HPDE6-E6E7 (cell line): Measurements from ENCODE around the gene VCX2.
"Not testable (repeated sequence)": the region's sequence is repeated elsewhere in the genome, so short reads cannot be mapped to it uniquely, and the experiment has no call there.

ENCODE experiments used
- DNase-seq: peaks from one replicate; pipeline ENCODE4 v3.0.0; 2011; ENCODE audit warnings: missing footprints; ENCODE audit errors: extremely low spot score

VCX2 gene

DNA sequence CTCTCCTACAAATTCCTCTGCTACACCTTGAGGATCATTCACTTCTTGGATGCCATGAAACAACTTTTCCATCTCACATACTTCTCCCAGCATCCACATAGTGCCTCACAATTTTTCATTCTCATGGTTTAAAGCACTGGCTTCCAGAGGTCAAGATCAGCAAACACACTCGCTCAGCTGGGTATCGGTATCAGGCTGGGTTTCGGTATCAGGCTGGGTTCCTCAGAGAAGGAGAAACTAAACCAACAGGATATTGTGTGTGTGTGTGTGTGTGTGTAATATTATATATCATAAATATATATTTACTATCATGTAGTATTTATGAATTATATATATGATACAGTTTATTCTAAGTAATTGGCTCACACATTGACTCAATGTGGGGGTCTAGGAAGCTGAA, at the start of gene VCX2:
TSS of gene VCX2 (minus strand) at position 99 of the 400 bp plus-strand sequence. CDS start 624 bp downstream, outside the sequence.
- DNase-seq, result not testable (repeated sequence)

- DNase-seq, result no peak
Measured at GRCh38 chrX:8204943-8205342, 33.9 kb upstream of the VCX2 start.

GRCh38 chrX:8204169-8204935, 33.3 kb upstream of the VCX2 start:
- no peak for DNase-seq

DNA sequence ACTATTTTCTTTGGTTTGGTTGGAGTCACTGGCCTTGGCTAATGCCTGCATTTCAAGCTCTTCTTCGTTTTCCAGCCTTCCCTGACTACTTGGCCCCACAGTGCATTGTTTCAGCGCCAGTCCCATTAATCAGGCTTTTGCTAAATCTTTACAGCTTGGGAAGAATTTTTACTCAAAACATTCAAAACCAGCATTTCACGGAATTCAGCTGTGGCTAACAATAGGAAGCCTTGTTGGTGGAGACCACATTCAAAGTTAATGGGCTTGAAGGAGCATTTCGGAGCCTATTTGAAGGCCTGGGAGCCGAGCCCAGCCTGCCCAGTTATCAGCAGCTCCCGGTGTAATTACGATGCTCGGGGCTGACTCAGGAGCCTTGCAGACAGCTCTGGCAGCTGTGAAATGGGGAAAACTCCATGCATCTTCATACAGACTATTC, 30.8 kb upstream of the VCX2 start:
- DNase-seq, result no peak

DNA sequence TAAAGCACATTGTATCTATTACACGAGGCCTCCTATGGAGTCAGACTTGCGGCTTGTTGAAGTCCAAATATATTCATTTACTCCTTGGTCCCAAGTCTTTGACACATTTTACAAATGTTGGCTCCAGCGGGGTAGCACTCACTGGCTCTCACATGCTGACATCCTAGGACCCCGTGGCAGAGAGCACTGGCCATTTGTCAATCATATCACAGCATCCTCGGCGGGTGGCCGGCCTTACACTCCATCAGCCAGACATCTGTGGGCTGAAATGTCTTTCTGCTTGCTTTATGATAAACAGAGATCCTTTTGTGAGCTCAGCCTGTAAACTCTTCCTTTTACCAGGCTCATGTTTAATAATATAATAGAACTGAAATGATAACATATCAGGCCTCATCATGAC, 25.7 kb upstream of the VCX2 start:
- DNase-seq, result no peak

DNA sequence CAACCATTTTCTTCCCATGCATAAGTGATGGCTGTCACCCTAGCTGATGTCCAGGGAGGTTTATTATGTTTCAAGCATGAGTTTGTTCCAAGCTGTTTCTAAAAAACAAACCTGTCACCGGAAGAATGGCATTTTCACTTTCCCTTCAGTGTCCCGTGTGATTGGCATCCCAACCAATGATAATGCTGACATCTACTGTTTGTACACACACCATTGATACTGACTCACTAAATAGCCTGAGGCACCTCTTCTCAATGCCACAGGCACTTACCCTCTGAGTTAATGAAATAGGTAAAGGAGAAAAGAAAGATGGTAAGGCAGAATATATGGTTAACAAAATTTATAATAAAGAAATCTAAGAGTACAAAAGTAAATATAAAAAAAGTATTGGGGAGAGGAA, 23.1 kb upstream of the VCX2 start:
- no peak for DNase-seq

GRCh38 chrX:8192276-8192675, 21.2 kb upstream of the VCX2 start:
- no peak for DNase-seq

DNA sequence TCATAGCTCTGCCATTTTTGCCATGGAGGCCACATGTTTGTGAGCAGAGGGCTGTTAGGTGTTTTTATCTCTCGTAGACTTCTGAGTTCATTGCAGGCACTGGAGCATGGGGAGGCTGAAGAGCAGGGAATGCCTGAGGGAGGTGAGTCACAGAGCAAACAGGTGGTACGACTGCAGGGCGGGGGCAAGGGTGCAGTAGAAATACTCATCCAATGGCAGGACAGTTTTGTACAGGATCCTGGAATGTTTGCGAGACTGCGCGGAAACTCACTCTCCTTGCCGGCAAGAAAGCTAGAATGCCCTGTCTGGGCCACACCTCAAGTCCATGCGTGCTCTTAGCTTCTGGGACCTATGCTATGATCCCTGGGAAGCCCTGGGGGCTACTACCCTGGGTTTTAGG, 20.0 kb upstream of the VCX2 start:
- peak; percentile 39 for DNase-seq

DNA sequence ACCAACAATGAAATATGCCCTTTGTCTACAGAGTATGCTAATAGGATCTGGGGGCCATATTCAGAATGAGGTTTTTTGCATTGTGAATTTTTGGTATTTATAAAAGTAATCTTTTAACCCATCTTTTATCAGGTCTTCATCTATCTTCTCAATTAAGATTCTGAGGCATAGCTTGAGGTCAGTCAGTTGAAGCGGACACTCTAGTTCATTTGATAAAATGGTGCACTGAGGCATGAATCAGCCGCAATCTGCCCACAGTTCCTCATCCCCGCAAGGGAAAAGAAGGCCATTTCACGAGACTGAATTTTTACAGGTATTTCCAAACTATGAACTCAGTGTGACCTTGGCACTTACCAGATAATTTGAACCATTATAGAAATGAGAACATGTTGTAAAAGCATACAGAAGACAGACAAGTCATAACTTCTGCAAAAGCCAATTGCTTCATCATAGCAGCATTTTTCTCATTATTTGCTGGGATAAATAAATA, 19.3 kb upstream of the VCX2 start:
- DNase-seq, result no peak

- no peak for DNase-seq
Measured at GRCh38 chrX:8189096-8189830, 18.2 kb upstream of the VCX2 start.

DNA sequence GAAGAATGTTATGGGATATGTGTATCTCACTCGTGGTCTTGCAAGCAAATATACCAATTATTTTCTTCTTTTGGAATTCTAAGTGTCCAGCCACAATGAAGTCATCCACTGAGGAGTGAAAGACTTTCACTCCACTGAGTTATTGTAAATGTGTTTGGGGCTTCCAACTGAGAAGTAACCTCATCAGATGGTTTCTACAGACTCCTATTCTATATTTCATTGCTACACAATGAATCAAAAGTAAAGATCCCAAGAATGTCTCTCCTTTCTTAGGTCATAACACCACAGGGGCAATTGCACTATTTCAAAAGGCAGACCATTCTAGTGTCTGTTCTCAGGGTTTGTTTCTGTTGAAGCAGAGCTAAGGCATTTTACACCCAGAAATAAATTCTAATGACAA, 12.3 kb upstream of the VCX2 start:
- DNase-seq, result no peak

GRCh38 chrX:8179656-8180055, 8.6 kb upstream of the VCX2 start:
- DNase-seq, result no peak

DNA sequence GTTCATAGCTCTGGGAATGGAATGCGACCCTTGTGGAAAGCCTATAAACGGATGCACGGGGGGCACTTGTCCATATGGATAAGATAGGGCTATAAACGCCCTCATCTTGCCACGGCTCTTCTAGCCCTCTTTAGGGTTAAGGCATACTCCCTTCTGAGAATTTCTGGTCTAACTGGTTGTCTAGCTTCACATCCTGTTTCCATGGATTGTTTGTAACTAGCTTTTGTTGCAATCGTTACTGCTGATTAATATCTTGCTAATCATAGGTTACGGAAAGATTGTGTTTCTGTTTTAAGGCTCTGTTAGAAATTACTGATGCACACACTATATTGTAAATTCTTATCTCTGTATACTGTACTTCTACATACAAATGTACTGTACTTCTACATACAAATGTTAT, 17.1 kb downstream of the VCX2 start:
- not testable (repeated sequence) for DNase-seq

GRCh38 chrX:8147226-8147625, 23.8 kb downstream of the VCX2 start:
- DNase-seq, result no peak

DNA sequence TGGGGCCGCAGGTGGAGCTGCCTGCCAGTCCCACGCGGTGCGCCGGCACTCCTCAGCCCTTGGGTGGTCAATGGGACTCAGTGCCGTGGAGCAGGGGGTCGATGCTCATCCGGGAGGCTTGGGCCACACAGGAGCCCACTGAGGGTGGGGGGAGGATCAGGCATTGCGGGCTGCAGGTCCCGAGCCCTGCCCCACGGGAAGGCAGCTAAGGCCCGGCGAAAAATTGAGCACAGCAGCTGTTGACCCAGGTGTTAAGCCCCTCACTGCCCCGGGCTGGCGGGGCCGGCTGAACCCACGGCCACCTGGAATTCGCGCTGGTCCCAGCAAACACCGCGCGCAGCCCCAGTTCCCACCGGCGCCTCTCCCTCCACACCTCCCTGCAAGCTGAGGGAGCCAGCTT, 26.1 kb downstream of the VCX2 start:
- DNase-seq, result no peak

DNA sequence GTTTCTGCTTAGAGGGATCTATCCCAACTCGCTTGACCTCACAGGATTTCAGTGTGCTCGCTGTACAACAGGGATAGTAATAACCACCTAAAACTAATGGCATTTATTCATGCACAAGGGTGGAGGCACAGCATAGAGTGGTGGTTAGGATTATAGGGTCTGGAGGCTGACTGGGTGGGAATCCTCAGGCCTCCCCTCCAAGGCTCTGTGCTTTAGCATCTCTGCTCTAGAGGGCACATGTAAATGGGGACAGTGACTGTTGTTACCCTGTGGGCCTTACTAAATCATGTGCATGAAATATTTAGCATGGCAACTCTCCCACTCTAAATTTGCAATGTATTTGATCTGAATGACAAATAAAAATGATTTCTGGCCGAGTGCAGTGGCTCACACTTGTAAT, 29.2 kb downstream of the VCX2 start:
- no peak for DNase-seq

DNA sequence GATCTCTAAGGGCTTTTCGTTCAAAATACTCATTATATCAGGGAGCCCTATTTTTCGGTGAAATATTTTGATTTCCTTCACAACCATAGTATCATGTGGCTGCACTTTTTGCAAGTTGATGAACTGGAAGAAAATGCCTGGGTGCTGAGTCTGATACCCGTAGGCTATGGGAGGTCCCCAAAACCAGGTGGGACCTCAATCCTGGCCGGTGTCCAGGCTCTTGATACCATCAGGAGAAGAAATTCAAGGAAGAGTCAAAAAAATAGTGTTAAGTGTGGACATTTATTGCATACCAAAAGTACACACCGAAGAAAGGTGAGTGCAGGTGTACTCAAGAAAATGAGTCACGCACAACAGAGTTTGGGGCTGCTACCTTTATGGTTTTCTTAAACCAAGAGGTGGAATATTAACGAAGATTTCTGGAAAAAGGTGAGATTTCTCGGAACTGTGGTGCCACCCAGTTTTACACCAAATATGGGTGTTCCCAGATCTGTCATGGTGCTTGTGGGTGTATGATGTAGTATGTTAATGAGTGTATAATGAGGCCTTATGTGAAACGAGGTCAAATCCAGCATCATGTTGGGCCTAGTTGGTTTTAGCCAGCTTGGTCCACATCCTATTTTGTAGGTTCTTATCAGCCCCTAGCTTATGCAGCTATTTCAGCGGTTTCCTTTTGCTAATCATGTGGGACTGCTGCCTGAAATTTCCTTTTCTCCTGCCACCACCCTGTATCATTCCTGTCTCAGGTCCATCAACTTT, 29.9 kb downstream of the VCX2 start:
- DNase-seq, result no peak

- DNase-seq, result peak; percentile 2
Measured at GRCh38 chrX:8139716-8140115, 31.4 kb downstream of the VCX2 start.

DNA sequence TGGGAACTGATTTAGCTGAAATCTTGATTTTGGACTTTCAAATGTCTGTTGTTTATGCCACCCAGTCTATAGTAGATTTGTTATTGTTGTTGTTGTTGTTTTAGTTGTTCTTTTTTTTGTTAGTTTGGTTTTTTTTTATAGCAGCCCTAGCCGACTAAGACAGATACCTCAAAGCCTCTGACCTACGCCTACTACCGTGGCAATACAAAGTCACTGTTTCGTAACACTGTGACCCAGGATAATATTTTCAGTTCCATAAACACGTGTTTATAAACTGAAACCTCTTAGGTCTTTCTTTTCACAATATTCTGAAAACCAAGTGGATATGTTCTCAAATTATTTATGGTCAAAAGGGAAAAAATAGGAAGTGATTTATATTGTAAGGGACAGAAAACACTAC, 32.8 kb downstream of the VCX2 start:
- DNase-seq, result no peak

DNA sequence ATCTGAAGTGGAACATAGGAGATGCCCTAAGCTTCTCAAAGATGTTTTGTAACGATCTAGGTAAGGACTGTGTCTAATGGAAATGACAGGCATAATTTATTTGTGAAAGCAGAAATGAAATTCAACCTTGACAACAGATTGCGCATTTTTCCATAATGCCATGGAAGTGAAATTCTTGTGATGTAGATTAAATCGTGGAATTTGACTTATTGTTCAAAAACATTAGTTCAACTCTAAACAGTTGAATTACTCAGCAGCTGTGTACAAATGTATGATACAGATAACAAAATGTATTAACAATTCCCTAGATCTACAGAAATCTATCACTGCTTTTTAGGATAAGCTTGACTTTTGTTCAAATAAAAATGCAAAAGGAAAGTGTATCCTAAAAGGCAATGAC, 44.4 kb downstream of the VCX2 start:
- DNase-seq, result no peak

GRCh38 chrX:8126092-8126491, 45.0 kb downstream of the VCX2 start:
- DNase-seq, result no peak

GRCh38 chrX:8125566-8125965, 45.5 kb downstream of the VCX2 start:
- DNase-seq, result no peak
